MM.1S (cell line): ENCODE results near the gene ITM2B.

Experiments used
- DNase-seq: peaks from one replicate; pipeline ENCODE4 v3.0.0-alpha.2; 2015
- H2AFZ ChIP-seq: fragments of 300-600 bp; sonication (generic); 2 replicates; pipeline ENCODE4 v1.6.0; 2016; ENCODE audit warnings: antibody characterized with exemption, low read length
- H3F3A ChIP-seq: fragments of 300-600 bp; sonication (generic); 2 replicates; pipeline ENCODE4 v1.6.1; 2016; ENCODE audit warnings: mild to moderate bottlenecking, antibody characterized with exemption, low read length, moderate library complexity, mixed read lengths; ENCODE audit not compliant: insufficient read depth
- H3K27ac ChIP-seq: fragments of 300-600 bp; sonication (generic); 2 replicates; pipeline ENCODE4 v1.5.1; 2016; ENCODE audit warnings: mild to moderate bottlenecking, low read length
- H3K27me3 ChIP-seq: fragments of 300-600 bp; sonication (generic); replicated peaks from 2 replicates; pipeline ENCODE4 v1.6.0; 2016; ENCODE audit warnings: low read length; ENCODE audit not compliant: insufficient read depth
- H3K36me3 ChIP-seq: fragments of 300-600 bp; sonication (generic); replicated peaks from 2 replicates; pipeline ENCODE4 v1.6.1; 2016; ENCODE audit warnings: mild to moderate bottlenecking, low read length, mixed read lengths; ENCODE audit not compliant: insufficient read depth
- H3K4me1 ChIP-seq: fragments of 300-600 bp; sonication (generic); 2 replicates; pipeline ENCODE4 v1.6.1; 2016; ENCODE audit warnings: low read length, mixed read lengths
- H3K4me2 ChIP-seq: fragments of 300-600 bp; sonication (generic); 2 replicates; pipeline ENCODE4 v1.6.0; 2016; ENCODE audit warnings: low read depth, low read length
- H3K4me3 ChIP-seq: fragments of 300-600 bp; sonication (generic); 2 replicates; pipeline ENCODE4 v1.5.1; 2016; ENCODE audit warnings: low read length, mixed read lengths
- H3K79me2 ChIP-seq: fragments of 300-600 bp; sonication (generic); 2 replicates; pipeline ENCODE4 v1.6.1; 2016; ENCODE audit warnings: mixed run types, low read length, mixed read lengths
- H3K9ac ChIP-seq: fragments of 300-600 bp; sonication (generic); 2 replicates; pipeline ENCODE4 v1.6.1; 2016; ENCODE audit warnings: low read length, mixed read lengths
- H3K9me2 ChIP-seq: fragments of 300-600 bp; sonication (generic); replicated peaks from 2 replicates; pipeline ENCODE4 v1.6.1; 2016; ENCODE audit warnings: mild to moderate bottlenecking, low read length, mixed read lengths; ENCODE audit not compliant: insufficient read depth
- H3K9me3 ChIP-seq: fragments of 300-600 bp; sonication (generic); replicated peaks from 2 replicates; pipeline ENCODE4 v1.6.1; 2016; ENCODE audit warnings: mild to moderate bottlenecking, low read length, mixed read lengths; ENCODE audit not compliant: insufficient read depth
- H4K20me1 ChIP-seq: fragments of 300-600 bp; sonication (generic); 2 replicates; pipeline ENCODE4 v1.6.1; 2016; ENCODE audit warnings: mild to moderate bottlenecking, low read length, moderate library complexity, mixed read lengths; ENCODE audit not compliant: insufficient read depth
- EZH2 ChIP-seq: fragments of 300-600 bp; sonication (generic); optimal IDR thresholded peaks from 2 replicates; pipeline ENCODE3; 2017; ENCODE audit warnings: low read depth, mild to moderate bottlenecking, antibody characterized with exemption, low read length, mixed read lengths
- EZH2phosphoT487 ChIP-seq: fragments of 300-600 bp; sonication (generic); IDR thresholded peaks from 2 replicates; pipeline ENCODE4 v1.6.1; 2018; ENCODE audit warnings: antibody characterized with exemption, low read length
- TF ChIP-seq, protein P1 (sequence below): fragments of 300-600 bp; sonication (generic); IDR thresholded peaks from 2 replicates; pipeline ENCODE4 v1.5.1; 2016; ENCODE audit warnings: antibody characterized with exemption, low read length, mixed read lengths

ITM2B gene

DNA sequence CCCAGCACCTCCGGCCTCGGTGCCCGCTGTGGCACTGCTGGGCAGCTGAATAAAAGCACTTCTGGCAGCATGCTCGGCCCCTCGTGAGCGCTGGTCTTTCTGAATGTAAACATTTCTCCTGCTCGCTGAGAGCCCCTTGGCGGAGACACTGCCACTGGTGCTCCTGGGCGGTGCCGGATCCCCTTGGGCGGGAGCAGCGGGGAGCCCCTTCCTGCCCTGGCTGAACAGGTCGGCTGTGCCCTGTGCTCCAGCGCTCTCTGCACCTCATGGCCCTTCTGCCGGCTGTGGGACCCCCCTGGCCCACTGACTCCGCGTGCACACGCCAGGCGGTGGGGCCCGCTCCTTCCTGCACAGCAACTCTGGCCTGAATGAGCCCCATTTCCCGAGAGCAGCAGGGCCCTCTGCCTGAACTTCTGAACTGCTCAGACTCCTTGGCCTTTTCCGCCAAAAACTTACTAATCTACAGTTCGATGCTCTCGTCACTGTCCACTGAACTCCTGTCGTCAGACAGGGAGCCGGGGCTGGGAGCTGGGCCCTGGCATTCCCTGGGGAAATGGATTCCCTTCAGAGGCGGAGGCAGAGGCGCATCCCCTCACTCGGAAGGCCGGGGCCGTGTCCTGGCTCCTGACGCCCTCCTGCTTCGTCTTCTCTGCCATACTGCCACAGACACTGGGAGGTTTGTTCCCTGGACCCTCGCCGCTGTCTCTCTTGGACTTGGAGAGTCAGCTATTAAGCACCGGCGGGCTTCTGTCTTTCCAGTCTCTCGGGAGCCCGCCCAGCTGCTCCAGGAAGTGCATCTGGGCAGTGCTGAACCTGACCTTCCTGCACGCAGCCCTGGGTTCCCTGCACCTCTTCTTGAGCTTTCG is 84.7 kb downstream of the ITM2B start:
- H3K27me3 ChIP-seq = no peaks in the 10 kb centered on the region
- TF ChIP-seq EZH2 (no peak), EZH2phosphoT487 (no peak)
- TF ChIP-seq, protein P1, sequence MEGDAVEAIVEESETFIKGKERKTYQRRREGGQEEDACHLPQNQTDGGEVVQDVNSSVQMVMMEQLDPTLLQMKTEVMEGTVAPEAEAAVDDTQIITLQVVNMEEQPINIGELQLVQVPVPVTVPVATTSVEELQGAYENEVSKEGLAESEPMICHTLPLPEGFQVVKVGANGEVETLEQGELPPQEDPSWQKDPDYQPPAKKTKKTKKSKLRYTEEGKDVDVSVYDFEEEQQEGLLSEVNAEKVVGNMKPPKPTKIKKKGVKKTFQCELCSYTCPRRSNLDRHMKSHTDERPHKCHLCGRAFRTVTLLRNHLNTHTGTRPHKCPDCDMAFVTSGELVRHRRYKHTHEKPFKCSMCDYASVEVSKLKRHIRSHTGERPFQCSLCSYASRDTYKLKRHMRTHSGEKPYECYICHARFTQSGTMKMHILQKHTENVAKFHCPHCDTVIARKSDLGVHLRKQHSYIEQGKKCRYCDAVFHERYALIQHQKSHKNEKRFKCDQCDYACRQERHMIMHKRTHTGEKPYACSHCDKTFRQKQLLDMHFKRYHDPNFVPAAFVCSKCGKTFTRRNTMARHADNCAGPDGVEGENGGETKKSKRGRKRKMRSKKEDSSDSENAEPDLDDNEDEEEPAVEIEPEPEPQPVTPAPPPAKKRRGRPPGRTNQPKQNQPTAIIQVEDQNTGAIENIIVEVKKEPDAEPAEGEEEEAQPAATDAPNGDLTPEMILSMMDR = no peak
- no peaks in the 10 kb centered on the region for H3K9me2 ChIP-seq
- H3K4me3 ChIP-seq = no peak overlapping the region
- no peak for DNase-seq
- H4K20me1 ChIP-seq = no peaks in the 10 kb centered on the region
- no peak overlapping the region for H3K9ac ChIP-seq
- no peaks in the 10 kb centered on the region for H3K36me3 ChIP-seq
- H3F3A ChIP-seq = no peaks in the 10 kb centered on the region
- no peak overlapping the region for H3K4me2 ChIP-seq
- no peak overlapping the region for H3K27ac ChIP-seq
- no peak overlapping the region for H2AFZ ChIP-seq
- H3K4me1 ChIP-seq = no peaks in the 10 kb centered on the region
- no peaks in the 10 kb centered on the region for H3K79me2 ChIP-seq
- no peaks in the 10 kb centered on the region for H3K9me3 ChIP-seq

- DNase-seq = no peak
- Histone ChIP-seq H3K79me2 (no peaks in the 10 kb centered on the region), H3K4me2 (no peak overlapping the region), H3F3A (no peaks in the 10 kb centered on the region), H4K20me1 (no peaks in the 10 kb centered on the region), H2AFZ (no peak overlapping the region), H3K9me3 (no peaks in the 10 kb centered on the region), H3K27ac (no peak overlapping the region), H3K36me3 (no peaks in the 10 kb centered on the region), H3K4me1 (no peaks in the 10 kb centered on the region), H3K9ac (no peak overlapping the region), H3K4me3 (no peak overlapping the region), H3K9me2 (no peaks in the 10 kb centered on the region), H3K27me3 (no peaks in the 10 kb centered on the region)
- TF ChIP-seq EZH2 (no peak), EZH2phosphoT487 (no peak)
- TF ChIP-seq, protein P1 = no peak
Measured at GRCh38 chr13:48318377-48318811, 85.4 kb downstream of the ITM2B start.

GRCh38 chr13:48318821-48319511 is 86.0 kb downstream of the ITM2B start:
- H3K4me3 ChIP-seq = no peak overlapping the region
- H4K20me1 ChIP-seq = no peaks in the 10 kb centered on the region

More at GRCh38 chr13:48318821-48319511, 86.0 kb downstream of the ITM2B start:
- H2AFZ ChIP-seq = no peak overlapping the region
- TF ChIP-seq, protein P1 = no peak
- no peak for TF ChIP-seq EZH2phosphoT487
- no peak for TF ChIP-seq EZH2
- no peaks in the 10 kb centered on the region for H3K36me3 ChIP-seq
- H3K9ac ChIP-seq = no peak overlapping the region
- H3K79me2 ChIP-seq = no peaks in the 10 kb centered on the region
- DNase-seq = no peak
- H3K9me3 ChIP-seq = no peaks in the 10 kb centered on the region
- H3F3A ChIP-seq = no peaks in the 10 kb centered on the region
- no peaks in the 10 kb centered on the region for H3K27me3 ChIP-seq
- no peaks in the 10 kb centered on the region for H3K4me1 ChIP-seq
- no peak overlapping the region for H3K27ac ChIP-seq
- no peak overlapping the region for H3K4me2 ChIP-seq
- H3K9me2 ChIP-seq = no peaks in the 10 kb centered on the region
